Aorta (tissue), 5 donors: ENCODE measurements around the gene PITPNM2. TPM values are rescaled to one million over a fixed set of nuclear protein-coding genes. Genes with fewer than 3 reads are reported as not detected.

Experiments
- ATAC-seq: fragments of 200-7000 bp; cut with Tn5 transposase; one replicate; pipeline ENCODE4 v1.9.1; 2022; ENCODE audit warnings: moderate library complexity; ENCODE audit not compliant: low FRiP score
- DNase-seq, 2 donors: peaks; one replicate each; pipeline ENCODE4 v3.0.0-alpha.2; 2020
- H3K27ac ChIP-seq, 2 donors: one replicate each; pipeline ENCODE4 v1.5.1; 2013; ENCODE audit warnings: low read length in 2 of 2, mild to moderate bottlenecking in 2 of 2, moderate library complexity in 2 of 2, control low read depth in 1 of 2, inconsistent platforms in 1 of 2, low read depth in 1 of 2
- H3K27me3 ChIP-seq, 2 donors: one replicate each; pipeline ENCODE4 v1.6.1; 2013; ENCODE audit warnings: control low read depth in 1 of 2, low read length in 1 of 2, mild to moderate bottlenecking in 1 of 2, moderate library complexity in 1 of 2; ENCODE audit not compliant: insufficient read depth in 2 of 2, control insufficient read depth in 1 of 2
- H3K36me3 ChIP-seq, 2 donors: one replicate each; pipeline ENCODE4 v1.6.1; 2013; ENCODE audit warnings: control low read depth in 1 of 2, low read length in 1 of 2, mild to moderate bottlenecking in 1 of 2; ENCODE audit not compliant: insufficient read depth in 2 of 2, control insufficient read depth in 1 of 2
- H3K4me1 ChIP-seq, 2 donors: one replicate each; pipeline ENCODE4 v1.6.1; 2013; ENCODE audit warnings: low read length in 2 of 2, control low read depth in 1 of 2, mild to moderate bottlenecking in 1 of 2, moderate library complexity in 1 of 2; ENCODE audit not compliant: insufficient read depth in 2 of 2, control insufficient read depth in 1 of 2
- H3K4me3 ChIP-seq, 2 donors: one replicate each; pipeline ENCODE4 v1.5.1; 2013; ENCODE audit warnings: low read length in 2 of 2, control low read depth in 1 of 2, mild to moderate bottlenecking in 1 of 2
- H3K9me3 ChIP-seq: one replicate; pipeline ENCODE4 v1.6.1; 2013; ENCODE audit warnings: mild to moderate bottlenecking, low read length; ENCODE audit not compliant: control insufficient read depth
- WGBS, 2 donors: extraction: QIAGEN DNeasy Blood & Tissue Kit; methylation state at CpG; one replicate each; pipeline ENCODE4 v1.1.7; 2013; 5-methylcytosine and 5-hydroxymethylcytosine counted together
- intact Hi-C, 2 donors: fragments of 100-400 bp; cut with DNase I; formaldehyde crosslinking; loops; one replicate each; pipeline versions ENCODE4 v1.14.2 to v1.15.0; 2022
- polyA plus RNA-seq, 2 donors: library from polyadenylated mRNA; stranded (reverse); fragments of 200-250 nt; gene quantifications; one replicate each; pipeline ENCODE4 v1.2.3, GENCODE V29; 2013
- total RNA-seq, 2 donors: library from RNA; stranded (reverse); fragmentation: NEBNext Ultra II Directional; extraction: Animal tissue kit (Norgen Biotek cat#: 25700); gene quantifications; one replicate each; pipeline ENCODE4 v1.2.1, GENCODE V29; 2021
- donor health status: healthy with polysubstance abuse.
- donor health status: Bipolar disorder and iron deficiency.
- donor health status: DM: no; HTN: no; CAD: no.
- donor health status: DM: no; HTN: no; CAD: no.
- donor health status: DM: yes; HTN: yes; CAD: no.

PITPNM2 gene
- total and polyA plus RNA-seq, 4 donors, result 1.1 to 32.4 (median 11.7) TPM

DNA sequence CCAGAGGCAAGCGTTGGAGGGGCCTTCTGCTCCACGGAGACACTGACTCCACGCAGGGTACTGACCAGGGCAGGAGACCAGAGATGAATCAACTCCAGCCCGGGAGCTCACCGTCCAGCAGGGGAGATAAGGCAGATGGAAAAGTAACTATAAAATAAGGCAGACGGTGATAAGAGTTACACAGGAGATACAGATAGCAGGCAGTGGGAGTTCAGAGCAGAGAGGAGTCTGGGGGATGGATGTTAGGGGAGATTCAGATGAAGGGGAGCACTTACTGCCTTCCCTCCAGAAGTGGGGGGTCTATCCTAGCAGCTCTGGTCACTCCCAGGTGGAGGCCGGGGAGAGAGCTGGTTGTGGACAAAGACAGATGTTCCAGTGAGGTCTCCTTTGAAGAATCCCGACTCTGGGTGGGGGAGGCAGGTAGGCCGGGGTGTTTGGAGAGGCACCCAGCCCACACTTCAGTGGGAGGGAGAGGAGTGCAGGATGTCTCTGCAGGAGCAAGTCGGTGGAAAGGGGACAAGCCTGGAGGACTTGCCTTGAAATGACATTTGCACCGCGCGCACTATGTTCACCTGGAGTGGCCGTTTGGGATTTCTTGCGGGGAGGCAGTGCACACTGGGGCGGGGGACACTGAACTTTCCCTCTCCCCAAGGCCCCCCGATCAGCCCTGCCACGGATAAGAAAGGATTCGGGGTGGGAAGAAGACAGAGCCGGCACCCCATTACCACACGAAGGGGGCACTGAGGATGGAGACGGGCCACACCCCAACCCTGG is 1.2 kb downstream of the PITPNM2 start:
- Histone ChIP-seq H3K4me1 (no peaks in the 10 kb centered on the region), H3K36me3 (no peaks in the 10 kb centered on the region), H3K4me3 (peak overlapping the region; percentile 82 to 93), H3K27me3 (no peaks in the 10 kb centered on the region), H3K9me3 (no peaks in the 10 kb centered on the region), H3K27ac (peak overlapping the region in 1 of 2 donors; percentile 0)
- DNase-seq (peak in 1 of 2 donors; percentile 74), ATAC-seq (peak; percentile 34)
- intact Hi-C loops, result loop anchor here (2.0 to 5.0 kb wide), 6 partner anchors 62 to 107 kb away; partner anchors contain the start of genes MPHOSPH9 (in 1 of the 2) and MTRFR (in 1 of the 2)
- 67 to 69% methylated on average over 19 to 22 of the region's 22 CpGs for WGBS, 2 donors

GRCh38 chr12:123149088-123149487 is 1.8 kb downstream of the PITPNM2 start:
- Histone ChIP-seq H3K9me3 (no peaks in the 10 kb centered on the region), H3K27me3 (no peaks in the 10 kb centered on the region)
- ATAC-seq, result no peak

DNA sequence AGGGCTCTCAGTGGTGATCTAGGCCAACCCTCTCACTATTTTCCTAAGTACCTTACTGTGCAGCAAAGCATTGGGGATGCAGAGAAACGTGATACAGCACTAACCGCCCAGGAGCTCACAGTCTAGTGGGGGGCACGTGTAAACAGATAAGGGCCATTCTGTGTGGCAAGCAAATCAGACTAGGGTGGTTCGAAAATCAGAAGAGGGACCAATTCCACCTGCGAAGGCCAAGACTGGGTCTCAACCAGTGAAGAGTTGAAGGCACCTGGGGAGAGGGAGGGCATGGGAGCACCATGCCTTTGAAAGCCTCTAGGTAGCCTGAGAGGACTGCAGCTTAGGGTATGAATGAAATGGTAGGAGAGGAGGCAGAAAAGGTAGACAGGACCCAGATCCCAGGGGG is 2.2 kb downstream of the PITPNM2 start:
- H3K27me3 ChIP-seq, result no peaks in the 10 kb centered on the region
- no peak overlapping the region for H3K27ac ChIP-seq
- no peaks in the 10 kb centered on the region for H3K9me3 ChIP-seq
- H3K4me3 ChIP-seq, result no peak overlapping the region
- intact Hi-C loops, result loop anchor here (5.0 kb wide), 2 partner anchors 61 to 86 kb away; no protein-coding TSS in a partner anchor
- no peak for DNase-seq
- ATAC-seq, result no peak
- WGBS, 2 donors, result 76 to 78% methylated on average over 5 of the region's 5 CpGs
- H3K36me3 ChIP-seq, result no peaks in the 10 kb centered on the region
- no peaks in the 10 kb centered on the region for H3K4me1 ChIP-seq

More at GRCh38 chr12:123149088-123149487, 1.8 kb downstream of the PITPNM2 start:
- intact Hi-C loops, result loop anchor here (5.0 kb wide), 2 partner anchors 62 to 87 kb away; no protein-coding TSS in a partner anchor
- H3K4me1 ChIP-seq, result no peaks in the 10 kb centered on the region
- H3K36me3 ChIP-seq, result no peaks in the 10 kb centered on the region
- no peak overlapping the region for H3K4me3 ChIP-seq
- DNase-seq, result no peak
- WGBS, 2 donors, result 96 to 97% methylated on average over 3 of the region's 3 CpGs
- no peak overlapping the region for H3K27ac ChIP-seq

- 79 to 81% methylated on average over 9 of the region's 9 CpGs for WGBS, 2 donors
- no peaks in the 10 kb centered on the region for H3K36me3 ChIP-seq
- no peaks in the 10 kb centered on the region for H3K27me3 ChIP-seq
- intact Hi-C loops, result loop anchor here (5.0 kb wide), 2 partner anchors 61 to 86 kb away; no protein-coding TSS in a partner anchor
- no peak overlapping the region for H3K27ac ChIP-seq
- no peaks in the 10 kb centered on the region for H3K9me3 ChIP-seq
- no peak for ATAC-seq
- no peak overlapping the region for H3K4me3 ChIP-seq
- DNase-seq, result no peak
- no peaks in the 10 kb centered on the region for H3K4me1 ChIP-seq
Measured at GRCh38 chr12:123148223-123148622, 2.7 kb downstream of the PITPNM2 start.

GRCh38 chr12:123145211-123145610 is 5.7 kb downstream of the PITPNM2 start:
- H3K27me3 ChIP-seq, result no peaks in the 10 kb centered on the region
- no peak for ATAC-seq
- intact Hi-C loops, result loop anchor here (5.0 kb wide), 2 partner anchors 58 to 83 kb away; no protein-coding TSS in a partner anchor
- no peaks in the 10 kb centered on the region for H3K9me3 ChIP-seq
- DNase-seq, result no peak
- 85 to 87% methylated on average over 2 of the region's 2 CpGs for WGBS, 2 donors
- no peaks in the 10 kb centered on the region for H3K4me1 ChIP-seq
- H3K4me3 ChIP-seq, result no peak overlapping the region
- H3K27ac ChIP-seq, result no peak overlapping the region
- no peaks in the 10 kb centered on the region for H3K36me3 ChIP-seq

DNA sequence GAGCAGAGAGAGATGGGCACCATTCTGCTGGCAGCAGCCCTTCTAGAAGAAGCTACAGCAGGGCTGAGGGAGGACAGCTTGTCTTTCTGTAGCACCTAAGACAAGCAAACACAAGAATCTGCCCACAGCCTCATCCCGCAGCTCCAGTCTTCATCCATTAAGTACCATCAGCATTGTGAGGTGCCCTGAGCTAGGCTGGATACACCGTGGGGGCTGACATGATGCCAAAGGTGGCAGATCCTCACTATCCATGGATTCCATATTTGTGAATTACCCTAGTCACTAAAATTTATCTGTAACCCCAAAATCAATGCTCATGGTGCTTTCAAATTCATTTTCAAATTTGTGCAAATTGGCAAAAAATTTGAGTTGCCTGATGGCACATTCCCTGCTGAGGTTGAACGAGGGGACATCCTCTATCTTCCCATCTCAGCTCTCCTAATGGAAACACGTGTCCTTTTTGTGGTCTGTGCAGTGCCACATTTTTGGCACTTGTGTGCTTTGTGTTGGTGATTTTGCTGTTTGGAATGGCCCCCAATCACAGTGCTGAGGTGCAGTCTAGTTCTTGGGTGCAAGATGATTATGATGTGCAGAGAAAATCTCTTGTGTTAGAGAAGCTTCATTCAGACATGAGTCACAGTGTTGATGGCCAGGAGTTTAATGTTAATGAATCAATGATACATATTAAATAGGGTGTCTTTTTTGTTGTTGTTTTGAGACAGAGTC is 7.0 kb downstream of the PITPNM2 start:
- Histone ChIP-seq H3K4me1 (no peaks in the 10 kb centered on the region), H3K4me3 (no peak overlapping the region), H3K27ac (no peak overlapping the region), H3K27me3 (no peaks in the 10 kb centered on the region), H3K9me3 (no peaks in the 10 kb centered on the region), H3K36me3 (no peaks in the 10 kb centered on the region)
- intact Hi-C loops, result no loop called here
- WGBS, 2 donors, result 88 to 93% methylated on average over 4 of the region's 4 CpGs
- ATAC-seq, result no peak
- DNase-seq, result no peak

DNA sequence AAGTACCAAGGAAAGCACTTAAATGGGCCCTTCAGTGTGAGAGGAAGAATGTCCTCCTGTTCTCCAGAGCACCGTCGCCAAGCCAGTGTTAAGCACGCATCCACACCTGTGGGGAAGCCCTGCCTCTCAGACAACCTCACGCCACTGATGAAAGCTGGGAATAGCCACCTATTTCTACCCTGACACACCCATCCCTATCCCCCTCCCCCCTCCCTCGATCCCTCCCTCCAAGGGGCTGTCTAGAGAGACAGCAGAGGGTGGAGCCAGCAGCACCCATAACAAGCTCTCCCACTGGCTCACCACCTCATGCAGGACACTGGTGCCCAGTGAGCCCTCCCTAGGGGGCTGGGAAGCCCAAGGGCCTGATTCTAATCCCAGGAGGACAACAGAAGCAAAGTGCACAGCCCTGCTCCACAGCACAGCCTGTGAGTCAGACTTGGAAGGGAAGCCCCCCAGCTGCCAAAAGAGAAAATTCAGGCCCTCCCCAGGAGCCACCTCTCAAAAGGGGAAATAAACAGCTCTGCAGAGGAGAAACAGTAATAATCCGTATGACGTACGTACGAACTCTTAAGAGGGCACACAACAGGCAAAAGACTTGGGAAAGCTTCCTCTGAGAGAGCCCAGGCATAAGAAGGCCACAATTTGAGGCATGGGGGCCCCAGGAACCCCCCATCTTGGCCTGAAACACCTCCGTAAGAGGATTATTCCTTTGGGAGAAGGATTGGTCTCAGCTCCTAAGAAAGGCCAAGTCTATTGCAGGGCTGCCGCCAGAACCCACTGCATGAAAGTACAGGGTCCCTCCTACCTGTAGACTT is 7.8 kb downstream of the PITPNM2 start:
- intact Hi-C loops, result no loop called here
- ATAC-seq, result no peak
- DNase-seq, result no peak
- Histone ChIP-seq H3K27me3 (no peaks in the 10 kb centered on the region), H3K4me1 (no peaks in the 10 kb centered on the region), H3K4me3 (no peak overlapping the region), H3K27ac (no peak overlapping the region), H3K36me3 (no peaks in the 10 kb centered on the region), H3K9me3 (no peaks in the 10 kb centered on the region)
- 83 to 90% methylated on average over 11 of the region's 11 CpGs for WGBS, 2 donors

GRCh38 chr12:123142518-123142840 is 8.4 kb downstream of the PITPNM2 start:
- ATAC-seq (no peak), DNase-seq (no peak)
- Histone ChIP-seq H3K4me1 (no peaks in the 10 kb centered on the region), H3K9me3 (no peaks in the 10 kb centered on the region), H3K4me3 (no peak overlapping the region), H3K27ac (no peak overlapping the region), H3K27me3 (no peaks in the 10 kb centered on the region), H3K36me3 (no peaks in the 10 kb centered on the region)
- 90% methylated on average over 5 of the region's 5 CpGs for WGBS, 2 donors
- intact Hi-C loops, result no loop called here
